ENCODE measurements around the gene PPP2R1B.

The PPP2R1B gene

GRCh38 chr11:111748035-111748804 is 18.0 kb downstream of the PPP2R1B start:
- DNase-seq (no peak), ATAC-seq (no peak)

GRCh38 chr11:111745719-111746504 is 20.3 kb downstream of the PPP2R1B start:
- no peak for ATAC-seq
- no peak for DNase-seq

GRCh38 chr11:111743700-111744099 is 22.5 kb downstream of the PPP2R1B start:
- DNase-seq, result no peak
- ATAC-seq, result no peak

GRCh38 chr11:111741751-111742150 is 24.4 kb downstream of the PPP2R1B start:
- DNase-seq, result no peak
- ATAC-seq, result no peak

- DNase-seq (no peak), ATAC-seq (no peak)
Observed at GRCh38 chr11:111739299-111739698, 26.9 kb downstream of the PPP2R1B start.

GRCh38 chr11:111737444-111738210 is 28.6 kb downstream of the PPP2R1B start:
- DNase-seq, result no peak

GRCh38 chr11:111736621-111737443 is 29.4 kb downstream of the PPP2R1B start:
- no peak for ATAC-seq
- DNase-seq, result no peak

More at GRCh38 chr11:111737444-111738210, 28.6 kb downstream of the PPP2R1B start:
- ATAC-seq, result no peak

- DNase-seq (no peak), ATAC-seq (no peak)
Observed at GRCh38 chr11:111736181-111736590, 30.0 kb downstream of the PPP2R1B start.

GRCh38 chr11:111735262-111736116 is 30.7 kb downstream of the PPP2R1B start:
- DNase-seq, result no peak

GRCh38 chr11:111734954-111735261 is 31.3 kb downstream of the PPP2R1B start:
- no peak for DNase-seq
- ATAC-seq, result no peak

More at GRCh38 chr11:111735262-111736116, 30.7 kb downstream of the PPP2R1B start:
- no peak for ATAC-seq

- ATAC-seq, result no peak
- DNase-seq, result no peak
Observed at GRCh38 chr11:111734101-111734953, 31.9 kb downstream of the PPP2R1B start.

- ATAC-seq, result no peak
- DNase-seq, result no peak
Observed at GRCh38 chr11:111733611-111734088, 32.5 kb downstream of the PPP2R1B start.

- ATAC-seq (no peak), DNase-seq (no peak)
Observed at GRCh38 chr11:111733016-111733415, 33.2 kb downstream of the PPP2R1B start.

- ATAC-seq (no peak), DNase-seq (no peak)
Observed at GRCh38 chr11:111731821-111732220, 34.4 kb downstream of the PPP2R1B start.

GRCh38 chr11:111730871-111731591 is 35.2 kb downstream of the PPP2R1B start:
- no peak for ATAC-seq
- DNase-seq, result no peak

- DNase-seq, result no peak
Observed at GRCh38 chr11:111729831-111730311, 36.3 kb downstream of the PPP2R1B start.

GRCh38 chr11:111729071-111729830 is 36.9 kb downstream of the PPP2R1B start:
- DNase-seq (no peak), ATAC-seq (no peak)

More at GRCh38 chr11:111729831-111730311, 36.3 kb downstream of the PPP2R1B start:
- no peak for ATAC-seq

GRCh38 chr11:111727431-111727830 is 38.8 kb downstream of the PPP2R1B start:
- no peak for ATAC-seq
- DNase-seq, result no peak
